Mammary microvascular endothelial cell (primary cell): ENCODE measurements around the gene GTF2IRD2. TPM values are rescaled to one million over a fixed set of nuclear protein-coding genes. Genes with fewer than 3 reads are reported as not detected.

Experiments
- total RNA-seq: library from RNA; depleted of rRNA; stranded (reverse); fragments of >200 nt; gene quantifications from 2 replicates; pipeline ENCODE4 v1.2.3, GENCODE V29; 2015

GTF2IRD2 gene
- 7.5 and 10.6 TPM in 2 replicates for total RNA-seq

GRCh38 chr7:74850833-74851721 lies at the start of gene GTF2IRD2:
GTF2IRD2 (minus strand) TSS chr7:74851605; CDS start chr7:74836378, 15,227 bp downstream.

DNA sequence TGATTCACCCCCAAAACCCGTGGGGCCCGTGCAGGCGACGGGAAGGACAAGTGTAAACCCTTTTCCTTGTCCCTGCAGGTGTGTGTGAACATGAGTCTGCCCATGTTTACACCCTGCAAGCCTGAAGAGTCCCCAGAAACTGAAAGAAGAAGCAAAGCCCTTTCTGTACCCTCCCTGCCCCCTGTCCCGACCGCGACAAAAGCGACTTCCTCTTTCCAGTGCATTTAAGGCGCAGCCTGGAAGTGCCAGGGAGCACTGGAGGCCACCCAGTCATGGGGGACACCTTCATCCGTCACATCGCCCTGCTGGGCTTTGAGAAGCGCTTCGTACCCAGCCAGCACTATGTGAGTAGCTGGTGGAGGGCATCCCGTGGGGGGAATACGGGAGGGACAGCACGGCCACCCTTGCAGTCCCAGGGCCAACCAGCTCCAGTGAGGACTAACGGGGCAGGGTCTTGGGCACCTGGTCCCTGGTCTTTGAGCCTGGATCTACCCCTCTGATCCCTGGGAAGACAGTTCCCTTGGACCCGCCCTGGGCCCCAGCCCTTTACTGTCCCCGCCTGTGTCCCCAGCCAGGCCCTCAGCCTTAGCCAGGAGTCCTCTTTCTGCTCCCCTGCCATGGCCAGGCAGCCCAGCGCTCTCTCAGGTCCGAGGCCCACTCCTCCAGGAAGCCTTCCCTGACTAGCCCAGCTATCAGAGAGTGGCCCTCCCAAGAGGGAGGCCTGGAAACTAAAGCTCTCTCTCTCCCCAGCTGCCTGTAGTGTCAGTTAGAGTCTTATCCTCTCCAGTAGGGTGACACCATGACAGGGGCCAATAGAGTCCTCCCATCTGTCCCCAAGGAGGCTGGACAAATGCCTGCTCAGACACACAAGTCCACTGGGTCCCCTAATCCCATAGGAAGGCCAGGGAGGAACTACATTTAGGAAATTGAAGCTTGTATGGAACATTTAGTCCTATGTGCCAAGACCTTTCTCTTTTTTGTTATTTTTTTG lies 77.3 kb downstream of the GTF2IRD2 start, which contains the start of gene NCF1:
NCF1 (plus strand) TSS at position 252 of the 991 bp plus-strand sequence; CDS start at position 273, 21 bp downstream.

Other genes with a start within 250 kb of the GTF2IRD2 start
- 94.1 and 98.5 TPM in 2 replicates for gene GTF2I, start 193.9 kb downstream of the GTF2IRD2 start, total RNA-seq
- 0.40 TPM in 1 of 2 replicates, not detected in the other for gene NCF1, start 77.6 kb downstream of the GTF2IRD2 start, total RNA-seq
- gene CASTOR2, start 113.1 kb upstream of the GTF2IRD2 start, total RNA-seq = 5.4 and 9.5 TPM in 2 replicates
- 70.0 and 74.0 TPM in 2 replicates for gene RCC1L, start 222.2 kb upstream of the GTF2IRD2 start, total RNA-seq
- gene GTF2IRD2B, start 241.0 kb upstream of the GTF2IRD2 start, total RNA-seq = 11.9 and 12.9 TPM in 2 replicates